ENCODE results near the gene MVB12B.
A peak's percentile ranks its signal among the peaks of the same experiment; 100 is the strongest.

The MVB12B gene

GRCh38 chr9:126342621-126343031 lies 16.0 kb downstream of the MVB12B start:
- H3K9me3 ChIP-seq (ENCODE audit: insufficient read depth, low read length) = no peaks in the 10 kb centered on the region
- no peak overlapping the region for H3K4me3 ChIP-seq (ENCODE audit: low read length)
- H4K20me1 ChIP-seq (ENCODE audit: insufficient read depth, low read length) = no peaks in the 10 kb centered on the region; the same call in 1 of the 2 replicates
- no peak for TF ChIP-seq EZH2phosphoT487 (IDR thresholded peaks at IDR 0.05; ENCODE audit: low read depth)
- TF ChIP-seq, protein P1, sequence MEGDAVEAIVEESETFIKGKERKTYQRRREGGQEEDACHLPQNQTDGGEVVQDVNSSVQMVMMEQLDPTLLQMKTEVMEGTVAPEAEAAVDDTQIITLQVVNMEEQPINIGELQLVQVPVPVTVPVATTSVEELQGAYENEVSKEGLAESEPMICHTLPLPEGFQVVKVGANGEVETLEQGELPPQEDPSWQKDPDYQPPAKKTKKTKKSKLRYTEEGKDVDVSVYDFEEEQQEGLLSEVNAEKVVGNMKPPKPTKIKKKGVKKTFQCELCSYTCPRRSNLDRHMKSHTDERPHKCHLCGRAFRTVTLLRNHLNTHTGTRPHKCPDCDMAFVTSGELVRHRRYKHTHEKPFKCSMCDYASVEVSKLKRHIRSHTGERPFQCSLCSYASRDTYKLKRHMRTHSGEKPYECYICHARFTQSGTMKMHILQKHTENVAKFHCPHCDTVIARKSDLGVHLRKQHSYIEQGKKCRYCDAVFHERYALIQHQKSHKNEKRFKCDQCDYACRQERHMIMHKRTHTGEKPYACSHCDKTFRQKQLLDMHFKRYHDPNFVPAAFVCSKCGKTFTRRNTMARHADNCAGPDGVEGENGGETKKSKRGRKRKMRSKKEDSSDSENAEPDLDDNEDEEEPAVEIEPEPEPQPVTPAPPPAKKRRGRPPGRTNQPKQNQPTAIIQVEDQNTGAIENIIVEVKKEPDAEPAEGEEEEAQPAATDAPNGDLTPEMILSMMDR (IDR thresholded peaks at IDR 0.05; ENCODE audit: low read depth, low read length) = no peak
- H2AFZ ChIP-seq (ENCODE audit: low read depth, low read length) = no peak overlapping the region
- H3K27ac ChIP-seq (ENCODE audit: low read length) = no peak overlapping the region
- no peak overlapping the region for H3K9ac ChIP-seq (ENCODE audit: low read length)
- no peaks in the 10 kb centered on the region for H3K79me2 ChIP-seq (ENCODE audit: low read length)
- peaks cover 12% of the 10 kb centered on the region for H3K4me1 ChIP-seq (ENCODE audit: low read length)
- H3K4me2 ChIP-seq (ENCODE audit: low read length) = no peak overlapping the region
- H3K27me3 ChIP-seq (ENCODE audit: low read depth, low read length) = peaks cover 10% of the 10 kb centered on the region; the same call in 1 of the 2 replicates
- H3K36me3 ChIP-seq (replicated peaks; ENCODE audit: low read depth, low read length) = no peaks in the 10 kb centered on the region

DNA sequence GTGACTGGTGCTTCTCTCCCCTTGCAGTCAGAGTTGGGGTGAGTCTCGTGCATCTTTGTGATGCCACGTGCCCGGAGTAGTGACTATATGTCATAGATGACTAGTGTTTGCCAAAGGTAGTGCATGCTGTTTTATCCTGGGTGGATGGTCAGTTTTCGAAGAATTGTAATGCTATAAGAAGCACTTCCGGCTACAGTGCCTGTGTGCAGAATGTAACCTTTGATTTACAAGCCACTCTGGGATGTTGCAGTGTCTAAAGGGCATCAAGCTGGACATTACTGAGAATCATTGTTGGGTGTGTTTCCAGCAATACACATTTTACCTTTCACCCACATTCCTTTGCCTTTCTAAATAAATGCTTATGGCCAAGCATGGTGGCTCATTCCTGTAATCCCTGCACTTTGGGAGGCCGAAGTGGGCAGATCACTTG lies 16.7 kb downstream of the MVB12B start:
- Histone ChIP-seq H3K27me3 (ENCODE audit: low read depth, low read length) (peaks cover 10% of the 10 kb centered on the region; the same call in 1 of the 2 replicates), H3K79me2 (ENCODE audit: low read length) (no peaks in the 10 kb centered on the region)

DNA sequence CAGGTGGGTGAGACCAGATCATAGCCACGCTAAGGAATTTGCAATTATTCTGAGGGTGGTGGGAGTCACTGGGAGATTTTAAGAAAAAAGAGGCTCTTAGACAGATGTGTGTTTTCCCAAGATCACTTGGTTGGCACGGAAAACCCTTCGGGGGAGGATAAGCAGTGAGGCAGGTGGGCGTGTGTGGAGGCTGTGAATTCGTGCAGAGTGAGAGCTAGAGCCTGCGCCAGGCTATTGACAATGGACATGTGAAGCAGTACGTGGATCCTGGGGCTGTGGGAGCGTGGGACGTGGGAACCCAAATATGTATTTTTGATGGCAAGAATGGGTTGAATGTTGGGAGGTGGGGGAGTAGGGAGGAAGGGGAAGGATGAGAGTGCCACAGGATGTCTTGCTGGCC lies 19.4 kb downstream of the MVB12B start:
- H3K4me3 ChIP-seq (ENCODE audit: low read length) = no peak overlapping the region
- peaks cover 29% of the 10 kb centered on the region for H3K27me3 ChIP-seq (ENCODE audit: low read depth, low read length)
- H2AFZ ChIP-seq (ENCODE audit: low read depth, low read length) = no peak overlapping the region
- peaks cover 11% of the 10 kb centered on the region for H3K36me3 ChIP-seq (replicated peaks; ENCODE audit: low read depth, low read length)
- H3K4me1 ChIP-seq (ENCODE audit: low read length) = peaks cover 30% of the 10 kb centered on the region
- H3K27ac ChIP-seq (ENCODE audit: low read length) = no peak overlapping the region
- TF ChIP-seq, protein P1 (IDR thresholded peaks at IDR 0.05; ENCODE audit: low read depth, low read length) = no peak
- no peak for TF ChIP-seq EZH2phosphoT487 (IDR thresholded peaks at IDR 0.05; ENCODE audit: low read depth)
- no peaks in the 10 kb centered on the region for H4K20me1 ChIP-seq (ENCODE audit: insufficient read depth, low read length)
- H3K9ac ChIP-seq (ENCODE audit: low read length) = no peak overlapping the region
- 0 out of 2 replicates have a peak, but pooled peaks cover 4% of the 10 kb centered on the region for H3K9me3 ChIP-seq (ENCODE audit: insufficient read depth, low read length)
- no peak overlapping the region for H3K4me2 ChIP-seq (ENCODE audit: low read length)
- no peaks in the 10 kb centered on the region for H3K79me2 ChIP-seq (ENCODE audit: low read length)

More for the DNA sequence above, 16.7 kb downstream of the MVB12B start:
- Histone ChIP-seq H3K4me2 (ENCODE audit: low read length) (no peak overlapping the region), H3K4me1 (ENCODE audit: low read length) (peaks cover 18% of the 10 kb centered on the region), H3K4me3 (ENCODE audit: low read length) (no peak overlapping the region), H3K9me3 (ENCODE audit: insufficient read depth, low read length) (no peaks in the 10 kb centered on the region), H3K9ac (ENCODE audit: low read length) (no peak overlapping the region), H3K27ac (ENCODE audit: low read length) (no peak overlapping the region), H4K20me1 (ENCODE audit: insufficient read depth, low read length) (no peaks in the 10 kb centered on the region; the same call in 1 of the 2 replicates), H3K36me3 (replicated peaks; ENCODE audit: low read depth, low read length) (no peaks in the 10 kb centered on the region), H2AFZ (ENCODE audit: low read depth, low read length) (no peak overlapping the region)
- TF ChIP-seq, protein P1 (IDR thresholded peaks at IDR 0.05; ENCODE audit: low read depth, low read length) = no peak
- TF ChIP-seq EZH2phosphoT487 (IDR thresholded peaks at IDR 0.05; ENCODE audit: low read depth) = no peak

DNA sequence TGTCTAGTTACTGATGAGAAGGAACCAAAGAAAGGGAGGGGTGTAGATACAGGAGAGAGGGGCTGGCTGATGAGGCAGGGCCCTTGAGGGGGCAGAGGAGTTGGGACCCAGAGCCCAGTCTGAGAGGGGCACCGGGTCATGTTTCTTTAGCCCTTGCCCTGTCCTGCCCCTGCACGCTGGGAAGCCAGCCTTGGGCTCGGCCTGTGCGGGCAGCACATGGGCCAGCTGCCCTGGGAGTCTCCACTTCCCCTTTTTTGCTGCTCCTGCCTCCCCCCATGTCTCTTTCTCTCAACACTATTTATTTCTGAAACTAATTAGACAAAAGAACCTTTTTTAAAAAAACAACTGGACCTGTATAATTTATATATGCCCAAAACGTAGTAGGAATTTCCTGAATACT lies 20.5 kb downstream of the MVB12B start:
- H3K9me3 ChIP-seq (ENCODE audit: insufficient read depth, low read length) = 0 out of 2 replicates have a peak, but pooled peaks cover 7% of the 10 kb centered on the region
- H3K36me3 ChIP-seq (replicated peaks; ENCODE audit: low read depth, low read length) = peaks cover 12% of the 10 kb centered on the region
- H2AFZ ChIP-seq (ENCODE audit: low read depth, low read length) = no peak overlapping the region
- TF ChIP-seq EZH2phosphoT487 (IDR thresholded peaks at IDR 0.05; ENCODE audit: low read depth) = no peak
- TF ChIP-seq, protein P1 (IDR thresholded peaks at IDR 0.05; ENCODE audit: low read depth, low read length) = no peak
- no peaks in the 10 kb centered on the region for H4K20me1 ChIP-seq (ENCODE audit: insufficient read depth, low read length)
- peaks cover 30% of the 10 kb centered on the region for H3K4me1 ChIP-seq (ENCODE audit: low read length)
- no peak overlapping the region for H3K27ac ChIP-seq (ENCODE audit: low read length)
- H3K9ac ChIP-seq (ENCODE audit: low read length) = no peak overlapping the region
- H3K79me2 ChIP-seq (ENCODE audit: low read length) = no peaks in the 10 kb centered on the region
- H3K4me3 ChIP-seq (ENCODE audit: low read length) = 0 out of 2 replicates have a peak overlapping the region, but pooled peaks have one; percentile 42
- H3K27me3 ChIP-seq (ENCODE audit: low read depth, low read length) = peaks cover 29% of the 10 kb centered on the region
- peak overlapping the region; percentile 67 for H3K4me2 ChIP-seq (ENCODE audit: low read length)

Data from OCI-LY3 (cell line).